ENCODE results near the gene USP20.
"Not testable (repeated sequence)": the region's sequence is repeated elsewhere in the genome, so short reads cannot be mapped to it uniquely, and the experiment has no call there.

The USP20 gene

DNA sequence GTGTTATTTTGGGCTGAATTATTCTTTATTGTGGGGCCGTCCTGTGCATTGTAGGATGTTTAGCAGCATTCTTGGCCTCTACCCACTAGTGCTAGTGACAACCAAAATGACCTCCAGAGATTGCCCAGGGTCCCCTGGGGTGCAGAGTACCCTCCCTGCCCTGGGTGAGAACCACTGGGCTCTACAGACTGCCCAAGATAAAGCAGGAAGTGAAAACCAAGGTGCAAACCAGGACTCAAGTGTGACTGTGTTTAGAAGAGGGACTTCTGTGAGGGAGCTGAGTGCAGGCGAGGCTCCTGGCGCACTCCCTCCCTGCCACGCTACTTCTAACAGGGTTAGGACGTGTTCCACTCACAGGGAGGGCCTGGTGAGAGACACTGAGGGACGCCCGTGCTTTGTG, 41.6 kb downstream of the USP20 start:
- no peak for DNase-seq

DNA sequence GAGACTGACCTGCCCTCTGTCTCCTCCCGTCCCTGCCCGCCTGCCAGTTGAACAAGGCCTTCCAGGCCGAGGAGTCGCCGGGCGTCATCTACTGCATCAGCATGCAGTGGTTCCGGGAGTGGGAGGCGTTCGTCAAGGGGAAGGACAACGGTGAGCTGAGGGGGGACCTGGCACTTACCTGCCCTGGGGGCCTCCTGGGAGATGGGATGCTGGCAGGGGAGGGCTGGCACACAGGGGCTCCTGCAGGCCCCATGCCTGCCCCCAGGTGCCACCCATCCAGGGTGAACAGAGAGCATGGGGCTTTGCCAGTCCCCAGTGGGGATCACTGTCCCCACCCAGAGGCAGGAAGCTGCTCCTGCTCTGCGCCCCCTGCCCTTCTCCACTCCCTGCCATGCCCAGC, 43.0 kb downstream of the USP20 start:
- DNase-seq = no peak

DNA sequence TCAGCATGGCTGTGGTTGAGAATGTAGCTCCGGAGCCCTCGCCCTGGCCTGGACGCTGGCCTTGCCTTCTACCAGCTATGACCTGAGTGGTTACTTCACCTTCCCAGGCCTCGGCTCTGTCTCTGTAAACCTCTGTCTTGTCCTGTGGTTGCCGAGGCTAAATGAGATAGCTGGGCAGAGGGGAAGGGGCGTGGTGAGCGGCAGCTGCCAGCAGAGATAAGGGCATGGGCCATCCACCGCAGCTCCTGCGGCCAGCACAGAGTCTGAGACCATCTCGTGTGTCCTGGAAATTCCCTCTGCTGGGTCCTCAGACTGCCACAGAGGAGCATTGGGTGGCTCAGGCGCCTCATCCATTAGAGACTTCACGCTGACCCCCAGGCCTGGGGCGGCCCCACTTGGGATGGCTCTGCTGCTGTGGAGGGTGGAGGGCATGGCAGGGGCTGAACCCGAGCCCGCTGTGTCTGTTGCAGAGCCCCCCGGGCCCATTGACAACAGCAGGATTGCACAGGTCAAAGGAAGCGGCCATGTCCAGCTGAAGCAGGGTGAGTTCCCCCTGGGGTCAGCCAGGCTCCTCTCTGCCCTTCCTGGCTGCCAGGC, 43.9 kb downstream of the USP20 start:
- no peak for DNase-seq

DNA sequence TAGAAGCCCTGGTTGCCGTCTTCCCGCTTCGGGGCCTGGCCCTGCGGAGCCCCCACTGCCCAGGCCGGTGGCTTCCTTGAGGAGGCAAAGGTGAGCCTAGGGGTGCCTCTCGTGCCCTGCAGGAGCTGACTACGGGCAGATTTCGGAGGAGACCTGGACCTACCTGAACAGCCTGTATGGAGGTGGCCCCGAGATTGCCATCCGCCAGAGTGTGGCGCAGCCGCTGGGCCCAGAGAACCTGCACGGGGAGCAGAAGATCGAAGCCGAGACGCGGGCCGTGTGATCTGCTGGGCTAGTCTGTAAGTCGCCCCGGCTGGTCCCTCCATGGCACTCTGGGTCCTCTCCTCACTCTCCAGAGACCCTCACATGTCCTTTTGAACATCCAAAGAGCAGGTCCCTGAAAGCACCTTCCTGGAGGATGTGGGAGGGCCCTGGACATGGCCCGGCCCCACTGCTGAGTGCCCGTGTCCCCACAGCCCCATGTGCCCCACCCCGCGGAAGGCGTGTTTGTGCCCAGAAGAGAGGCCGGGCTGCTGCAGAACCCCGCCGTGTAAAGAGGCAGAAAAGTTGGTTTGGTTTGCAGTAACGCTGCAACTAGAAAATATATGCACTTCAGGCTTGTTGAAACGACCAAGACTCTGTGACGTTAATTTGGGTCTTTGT, 44.9 kb downstream of the USP20 start:
- DNase-seq = no peak

DNA sequence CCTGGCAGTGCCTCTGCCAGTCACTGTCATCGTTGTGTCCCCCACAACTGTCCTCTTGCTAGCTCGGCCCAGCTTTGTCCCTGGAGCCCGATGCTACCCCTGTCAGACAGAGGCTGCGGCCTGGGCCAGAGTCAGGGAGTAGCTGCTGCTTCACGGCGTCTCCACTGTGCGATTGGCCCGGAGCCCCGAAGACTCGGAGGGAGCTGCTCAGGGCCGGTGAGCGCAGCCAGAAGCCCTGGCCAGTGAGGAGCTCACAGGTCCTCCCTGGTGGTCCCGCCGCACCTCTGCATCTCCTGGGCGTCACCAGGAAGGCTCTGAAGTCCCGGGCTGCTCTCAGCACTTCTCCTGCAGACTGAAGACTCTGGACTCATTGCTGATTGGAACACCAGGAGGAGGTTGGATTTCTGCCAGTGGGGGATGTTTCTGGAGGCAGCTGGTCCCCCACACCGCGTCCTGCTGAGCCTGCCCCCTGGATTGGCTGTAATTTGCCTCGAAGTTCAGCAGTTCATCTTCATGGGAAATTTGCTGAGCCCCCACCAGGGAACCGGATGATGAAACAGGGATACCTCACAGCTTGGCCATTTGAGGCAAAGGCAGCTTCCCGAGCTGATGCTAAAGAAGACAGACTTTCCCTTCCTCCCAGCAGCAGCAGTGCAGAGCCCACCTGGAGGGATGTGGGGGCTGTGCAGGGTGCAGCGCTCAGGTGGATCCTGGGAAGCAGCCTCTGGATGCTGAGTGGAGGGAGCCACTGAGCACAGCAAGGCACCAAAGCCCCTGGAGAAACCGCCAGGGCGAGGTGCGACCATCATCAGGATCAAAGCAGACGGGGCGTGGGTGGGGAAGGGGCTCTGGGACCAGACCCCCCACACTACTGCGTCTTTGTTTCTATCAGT, 45.6 kb downstream of the USP20 start:
- DNase-seq = no peak

DNA sequence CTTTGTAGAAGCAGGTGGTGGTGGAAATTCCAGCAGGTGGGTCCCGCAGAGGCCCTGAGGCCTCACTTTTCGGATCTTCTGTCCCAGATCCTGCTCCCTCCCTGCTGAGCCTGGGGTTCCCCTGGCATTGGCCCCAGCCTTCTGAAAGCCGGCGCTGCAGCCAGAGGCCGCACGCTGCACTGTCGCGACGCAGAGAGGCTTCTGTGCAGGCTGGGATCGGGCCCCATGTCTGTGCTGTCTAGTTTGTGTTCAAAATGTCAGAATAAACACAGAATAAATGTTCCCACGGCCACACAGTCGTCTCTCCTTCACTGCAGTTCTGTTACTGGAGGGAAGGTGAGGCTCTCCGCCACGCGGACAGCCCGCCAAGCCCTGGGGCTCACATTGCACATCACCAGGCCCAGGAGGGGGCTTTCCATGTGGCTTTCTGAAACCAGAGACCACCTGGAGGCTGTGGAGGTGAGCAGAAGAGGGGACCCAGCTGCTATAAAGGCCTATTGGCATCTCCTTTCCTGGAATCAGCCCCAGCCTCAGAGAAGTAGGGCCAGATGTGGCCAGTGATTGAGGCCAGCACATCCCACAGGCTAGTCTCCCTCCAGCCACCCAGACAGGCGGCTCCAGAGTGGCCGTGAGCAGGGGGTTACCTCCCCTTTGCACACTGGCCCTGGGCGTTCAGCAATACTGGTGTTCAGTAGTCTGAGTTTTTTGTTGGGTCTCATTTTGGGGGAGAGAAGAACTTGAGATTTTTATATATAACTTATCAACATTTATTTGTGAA, 46.5 kb downstream of the USP20 start:
- DNase-seq = no peak

DNA sequence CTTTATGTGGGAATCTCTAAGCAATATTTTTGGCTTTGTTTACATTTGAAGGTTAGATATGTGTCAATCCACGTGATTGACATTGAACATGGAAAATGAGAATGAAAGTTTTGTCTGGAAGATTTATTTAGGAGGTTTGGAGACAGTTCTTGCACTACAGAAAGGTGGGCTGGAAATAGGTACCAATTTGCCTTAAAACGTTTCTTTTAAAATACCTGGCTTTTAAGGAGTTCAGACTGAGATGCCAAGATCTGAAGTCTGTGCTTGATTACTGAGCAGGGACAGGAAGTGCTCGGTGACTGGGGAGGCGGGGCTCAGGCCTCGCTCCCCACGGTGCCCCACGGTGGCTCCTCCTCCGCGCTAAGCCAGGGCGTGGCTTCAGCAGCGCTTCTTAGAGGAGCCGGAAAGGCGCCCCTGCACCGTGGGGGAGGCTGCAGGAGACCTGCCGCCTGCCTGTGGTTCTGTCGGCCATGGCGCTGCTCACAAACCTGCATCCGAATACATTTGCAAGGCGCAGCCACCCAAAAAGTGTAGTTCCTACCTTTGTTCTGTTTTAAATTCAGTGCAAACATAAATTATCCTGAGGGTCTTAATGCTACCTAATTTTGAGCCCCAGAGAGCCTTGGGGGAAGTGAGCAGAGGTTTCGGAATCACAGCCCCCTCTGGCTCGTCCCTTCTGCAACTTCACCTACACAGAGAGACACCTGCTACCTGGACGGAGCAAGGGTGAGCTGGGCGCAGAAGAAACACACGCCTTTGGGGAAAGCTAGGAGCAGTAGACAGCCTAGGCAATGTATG, 49.2 kb downstream of the USP20 start:
- DNase-seq = peak; percentile 94 to 95

DNA sequence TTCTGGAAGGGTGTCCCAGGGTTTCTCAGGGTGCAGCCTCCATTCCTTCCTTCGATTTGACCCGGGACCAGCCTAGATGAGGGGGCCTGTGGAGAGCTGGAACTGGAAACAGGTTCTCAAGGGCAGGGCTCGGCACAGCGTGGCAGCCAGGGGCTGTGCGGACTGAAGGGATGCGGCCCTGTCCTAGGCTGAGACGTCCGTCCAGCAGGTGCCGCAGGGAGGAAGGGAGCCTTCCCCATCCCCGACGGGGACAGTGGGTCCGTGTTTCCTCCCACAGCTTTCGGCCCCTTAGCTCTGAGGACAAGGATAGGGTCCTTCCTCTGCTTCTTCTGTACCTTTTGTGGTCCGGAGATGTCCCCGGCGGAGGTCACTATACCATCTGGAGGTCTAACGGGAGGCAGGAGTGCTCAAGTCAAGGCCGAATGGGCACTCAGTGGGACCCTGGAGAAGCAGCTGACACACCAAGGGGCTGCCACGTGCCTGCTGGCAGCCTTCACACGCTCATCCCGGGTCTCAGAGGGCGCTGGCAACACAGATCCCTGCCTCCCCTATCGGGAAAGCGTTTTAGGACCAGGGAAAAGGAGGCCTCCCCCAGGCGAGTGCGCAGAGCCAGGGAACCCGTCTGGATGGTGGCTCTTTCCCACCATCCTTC, 49.9 kb downstream of the USP20 start:
- peak; percentile 45 to 46 for DNase-seq

DNA sequence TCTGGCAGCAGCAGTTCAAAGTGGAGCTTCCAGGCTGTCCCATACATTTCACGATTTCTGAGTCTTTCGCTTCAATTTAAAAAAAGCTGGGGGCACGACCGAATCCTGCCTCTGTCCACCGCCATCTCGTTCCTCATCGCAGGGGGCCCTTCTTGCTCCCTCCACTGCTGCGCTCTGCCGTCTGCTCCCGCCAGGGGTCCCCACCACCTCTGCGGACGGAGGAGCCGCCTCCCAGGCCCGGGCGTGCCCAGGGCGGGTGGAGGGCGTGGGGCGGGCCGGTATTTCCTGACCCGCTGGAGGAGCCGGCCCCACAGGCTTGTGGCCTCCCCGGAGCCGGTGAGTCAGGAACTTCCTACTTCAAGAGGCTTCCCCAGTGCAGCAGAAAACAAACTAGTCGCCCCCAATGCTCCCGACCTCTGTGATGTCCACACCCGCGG, 50.4 kb downstream of the USP20 start:
- peak; percentile 90 to 91 for DNase-seq

DNA sequence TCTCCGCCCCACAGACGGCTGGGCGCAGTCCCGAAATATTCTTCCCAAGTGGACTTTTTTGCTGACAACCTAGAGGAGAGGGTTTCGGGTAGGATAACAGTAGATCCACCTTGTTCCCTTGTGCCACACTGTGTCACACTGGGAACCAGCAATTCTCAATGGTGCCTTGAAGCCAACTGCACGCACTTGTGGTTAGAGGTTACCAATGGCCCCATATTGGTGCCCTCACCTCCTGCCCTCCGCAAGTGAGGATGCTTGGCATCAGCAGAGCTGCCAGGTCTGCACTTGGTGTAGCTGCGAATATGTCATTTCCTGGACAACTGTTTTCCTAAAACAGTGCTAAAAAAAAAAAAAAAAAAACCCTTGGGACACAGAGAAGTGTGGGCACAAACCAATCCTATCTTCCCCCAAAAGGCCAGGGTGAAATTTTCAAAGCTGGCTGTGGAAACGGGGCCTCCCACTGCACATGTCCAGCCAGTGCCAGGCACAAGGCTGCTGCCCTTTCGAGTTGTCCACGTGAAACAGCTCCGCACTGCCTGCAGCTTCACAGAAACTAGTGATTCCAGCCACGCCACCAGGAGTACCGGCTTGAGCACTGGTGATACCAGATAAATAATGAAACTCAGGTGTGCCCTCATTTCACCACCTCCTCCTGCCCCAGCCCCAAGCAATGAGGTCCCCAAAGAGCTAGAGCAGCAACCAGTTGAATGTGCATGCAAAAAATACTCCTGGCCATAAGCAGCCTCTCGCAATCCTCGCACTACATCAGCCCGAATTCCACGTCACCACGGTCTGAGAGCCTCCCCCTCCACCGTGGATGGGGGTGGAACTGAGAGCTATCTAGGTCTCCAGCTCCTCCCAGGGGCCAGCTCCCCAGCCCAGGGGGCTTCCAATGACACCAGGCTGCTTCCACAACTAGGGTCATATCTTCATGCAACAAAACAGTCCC, 51.2 kb downstream of the USP20 start:
- peak; percentile 71 to 80 for DNase-seq

DNA sequence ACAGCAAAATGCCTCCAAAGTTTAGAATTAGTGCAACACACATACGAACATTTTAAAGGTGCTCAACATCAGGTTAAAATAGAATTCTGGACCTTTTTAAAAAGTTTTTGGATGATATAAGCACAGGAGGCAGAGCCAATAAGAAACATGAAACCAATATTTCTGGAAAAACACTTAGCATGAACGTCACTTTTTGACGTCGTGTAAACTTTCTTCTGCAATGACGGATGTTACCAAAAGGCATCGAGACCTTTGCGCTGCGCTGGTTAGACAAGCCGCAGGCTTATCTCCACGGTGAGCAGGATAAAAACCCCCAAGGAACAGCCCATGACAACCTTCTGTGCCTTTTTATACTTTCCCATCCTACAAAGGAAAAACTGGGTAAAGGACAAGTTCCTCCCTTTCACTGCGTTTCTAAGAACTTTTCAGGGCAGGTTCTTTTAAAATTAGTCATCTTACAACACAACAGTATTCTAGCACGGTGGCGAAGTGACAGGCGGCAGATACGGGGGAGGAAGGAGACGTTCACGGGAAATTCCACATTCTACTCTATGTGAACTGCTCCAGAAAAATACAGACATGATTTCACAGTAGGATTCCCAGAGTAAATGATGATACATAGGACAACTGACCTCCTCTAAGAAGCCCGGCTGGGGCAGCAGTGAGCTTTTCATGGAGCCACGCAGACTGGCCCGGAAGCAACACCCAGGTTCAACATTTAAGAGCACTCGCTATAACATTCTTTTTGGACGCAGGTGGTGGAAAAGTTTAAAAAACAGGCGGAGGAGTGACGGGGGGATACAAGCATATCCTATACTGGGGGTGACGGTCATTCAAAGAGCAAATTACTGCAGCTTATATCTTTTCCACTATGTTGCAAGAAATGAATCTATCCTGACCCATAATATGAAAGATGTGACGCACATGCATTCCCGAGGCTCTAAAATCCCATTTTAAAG, 52.4 kb downstream of the USP20 start:
- peak; percentile 82 to 88 for DNase-seq

DNA sequence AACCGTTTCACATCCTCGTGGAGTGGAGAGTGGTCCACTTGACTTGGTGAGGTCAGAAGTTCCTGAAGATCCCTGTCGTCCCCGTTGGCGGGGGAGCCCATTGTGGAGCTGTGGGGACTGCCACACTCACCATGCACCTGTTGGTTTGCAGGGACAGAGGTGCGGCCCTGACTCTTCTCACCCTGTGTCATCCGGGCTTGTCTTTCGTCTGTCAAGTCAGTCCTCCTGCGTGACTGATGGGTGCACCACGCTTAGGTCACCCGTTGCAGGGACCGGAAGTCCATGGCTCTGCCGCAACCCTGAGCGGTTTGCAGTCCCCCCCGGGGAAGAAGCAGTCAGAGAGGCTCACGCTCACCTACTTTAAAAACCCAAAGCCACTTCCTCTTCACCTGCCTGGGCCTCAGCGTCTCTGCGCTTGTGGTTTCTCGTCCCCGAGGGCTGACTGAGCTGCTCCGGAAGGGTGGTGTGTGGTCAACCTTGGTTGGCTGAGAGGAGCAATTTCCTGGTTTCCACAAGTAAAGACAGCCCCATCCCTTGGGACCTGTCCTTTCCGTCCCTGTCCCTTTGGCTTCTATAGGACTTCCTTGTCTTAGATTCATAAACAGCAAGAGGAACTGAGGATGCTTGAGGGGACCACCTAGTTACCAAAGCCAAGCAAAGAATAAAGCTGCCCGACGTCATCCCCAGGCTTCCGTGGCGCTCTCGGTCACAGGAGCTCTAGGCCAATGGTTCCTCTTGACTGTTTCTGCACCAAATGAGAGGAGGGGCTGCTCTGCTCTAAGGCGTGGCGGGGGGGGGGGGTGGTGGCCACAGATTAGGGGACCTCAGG, 53.2 kb downstream of the USP20 start:
- DNase-seq = peak; percentile 93 to 94

DNA sequence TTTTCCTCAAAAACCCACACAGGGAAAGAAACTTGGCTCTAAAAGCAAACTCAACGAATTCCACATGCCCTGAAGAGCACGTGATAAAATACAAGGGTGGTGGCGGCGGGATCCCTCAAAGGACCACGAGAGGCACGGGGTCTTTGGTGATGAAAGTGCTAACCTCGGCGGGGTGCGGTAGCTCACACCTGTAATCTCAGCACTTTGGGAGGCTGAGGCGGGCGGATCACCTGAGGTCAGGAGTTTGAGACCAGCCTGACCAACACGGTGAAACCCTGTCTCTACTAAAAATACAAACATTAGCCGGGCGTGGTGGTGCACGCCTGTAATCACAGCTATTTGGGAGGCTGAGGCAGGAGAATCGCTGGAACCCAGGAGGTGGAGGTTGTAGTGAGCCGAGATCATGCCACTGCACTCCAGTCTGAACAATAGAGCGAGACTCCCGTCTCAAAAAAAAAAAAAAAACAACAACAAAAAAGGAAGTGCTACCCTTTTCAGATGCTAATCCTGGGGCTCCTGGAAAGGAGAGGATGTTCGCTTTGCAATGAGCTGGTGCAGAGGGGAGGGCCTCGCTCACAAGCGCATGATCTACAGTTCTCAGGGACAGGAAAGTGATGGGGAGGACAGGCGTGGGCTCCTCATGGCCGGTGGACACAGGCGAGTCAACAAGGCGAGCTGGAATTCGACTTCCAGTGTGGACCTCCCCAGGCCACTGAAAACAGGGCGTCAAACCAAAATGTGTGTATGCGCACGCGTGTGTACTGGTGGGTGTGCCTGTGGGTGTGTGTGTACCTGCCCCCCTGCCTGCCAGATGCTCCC, 54.1 kb downstream of the USP20 start:
- DNase-seq = peak; percentile 36 to 45

DNA sequence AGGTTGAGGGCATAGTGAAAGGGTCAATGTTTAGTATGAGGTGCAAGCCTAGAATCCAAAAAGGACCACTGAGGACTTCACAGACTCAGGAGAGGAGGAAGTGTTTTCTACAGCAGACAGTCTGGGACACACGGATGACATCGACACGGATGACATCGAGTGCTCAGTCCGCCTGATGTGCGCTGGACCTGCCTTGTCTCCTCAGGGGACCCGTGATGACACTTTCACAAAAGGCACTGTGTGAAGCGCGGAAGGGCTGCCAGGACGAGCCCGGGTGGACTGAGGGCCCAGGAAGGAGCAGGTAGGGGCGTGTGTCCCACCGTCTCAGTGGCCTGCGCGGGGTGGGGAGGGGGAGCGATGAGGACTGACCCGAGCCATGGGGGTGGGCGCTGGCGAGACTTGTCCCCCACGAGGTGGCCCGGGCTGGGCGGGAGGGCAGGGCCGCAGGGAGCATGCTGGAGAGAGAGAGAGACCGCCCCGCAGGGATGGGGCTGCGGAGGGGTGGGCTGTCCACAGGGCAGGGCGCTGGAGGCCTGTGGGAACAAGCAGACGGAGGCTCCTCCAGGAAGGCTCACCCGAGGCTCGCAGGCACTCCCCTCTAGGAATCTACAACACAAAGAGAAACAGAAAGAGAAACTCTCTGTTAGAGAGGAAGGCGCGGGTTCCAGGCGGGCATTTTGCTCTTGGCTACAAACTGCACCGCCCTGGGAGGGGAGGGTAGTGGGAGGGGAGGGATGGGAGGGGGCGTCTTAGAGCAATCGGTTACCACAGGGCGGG, 54.9 kb downstream of the USP20 start:
- peak; percentile 77 to 84 for DNase-seq

DNA sequence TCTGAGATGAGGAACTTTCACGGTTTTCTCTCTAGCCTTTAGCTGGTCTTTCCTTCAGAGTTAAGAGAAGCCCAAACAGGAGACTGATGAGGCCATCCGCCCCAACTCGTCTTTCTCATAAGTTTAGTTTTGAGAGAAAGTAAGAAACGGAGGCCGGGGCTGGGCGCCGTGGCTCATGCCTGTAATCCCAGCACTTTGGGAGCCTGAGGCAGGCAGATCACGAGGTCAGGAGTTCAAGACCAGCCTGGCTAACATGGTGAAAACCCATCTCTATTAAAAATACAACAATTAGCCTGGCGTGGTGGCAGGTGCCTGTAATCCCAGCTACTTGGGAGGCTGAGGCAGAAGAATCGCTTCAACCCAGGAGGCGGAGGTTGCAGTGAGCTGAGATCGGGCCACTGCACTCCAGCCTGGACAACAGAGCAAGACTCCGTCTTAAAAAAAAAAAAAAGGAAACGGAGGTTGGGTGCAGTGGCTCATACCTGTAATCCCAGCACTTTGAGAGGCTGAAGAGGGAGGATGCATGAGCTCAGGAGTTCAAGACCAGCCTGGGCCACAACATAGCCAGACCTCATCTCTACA, 55.6 kb downstream of the USP20 start:
- not testable (repeated sequence) for DNase-seq

DNA sequence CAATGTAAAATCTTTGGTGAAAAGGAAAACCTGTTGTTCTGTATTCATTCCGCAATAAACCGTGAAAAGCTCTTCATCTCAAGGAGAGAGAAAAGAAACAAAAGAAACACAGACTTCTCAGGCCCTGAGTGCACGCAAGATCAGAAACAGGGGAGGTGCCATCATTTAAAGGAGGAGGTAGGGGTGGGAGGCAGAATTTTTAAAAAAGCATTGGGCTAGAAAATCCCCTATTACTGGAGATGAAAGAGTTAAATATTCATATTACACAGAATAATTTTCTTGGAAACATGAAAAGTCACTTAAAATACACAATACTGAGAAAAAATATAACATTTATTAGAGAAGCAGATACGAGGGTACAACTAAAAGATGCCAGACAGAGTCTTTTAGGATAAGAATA, 56.3 kb downstream of the USP20 start:
- peak; percentile 32 to 59 for DNase-seq

Data from CD4-positive, alpha-beta T cell treated with Interferon alpha-2 for 1 hour (primary cell).